Measurements from ENCODE around the gene GAGE10.
A peak's percentile ranks its signal among the peaks of the same experiment; 100 is the strongest.

The GAGE10 gene

GRCh38 chrX:49276207-49276606, 27.2 kb upstream of the GAGE10 start:
- H3K36me3 ChIP-seq (ENCODE audit: control insufficient read depth, insufficient read depth, low read length): no peaks in the 10 kb centered on the region
- H3K4me1 ChIP-seq (ENCODE audit: control insufficient read depth, insufficient read depth, low read length, poor library complexity, severe bottlenecking): peaks cover 40% of the 10 kb centered on the region
- no peak for DNase-seq
- no peak overlapping the region for H3K4me3 ChIP-seq (ENCODE audit: insufficient read depth, low read depth, low read length, poor library complexity, severe bottlenecking)
- H3K9me3 ChIP-seq (ENCODE audit: control insufficient read depth, low read length): no peaks in the 10 kb centered on the region
- no peaks in the 10 kb centered on the region for H3K27me3 ChIP-seq (replicated peaks; ENCODE audit: control insufficient read depth, insufficient read depth, low read length, poor library complexity, severe bottlenecking)
- H3K27ac ChIP-seq (ENCODE audit: insufficient read depth, low read length, poor library complexity, severe bottlenecking): peak overlapping the region; percentile 25

- no peak for DNase-seq
- Histone ChIP-seq H3K4me1 (ENCODE audit: control insufficient read depth, insufficient read depth, low read length, poor library complexity, severe bottlenecking) (peaks cover 38% of the 10 kb centered on the region), H3K27ac (ENCODE audit: insufficient read depth, low read length, poor library complexity, severe bottlenecking) (peak overlapping the region; percentile 37)
Observed at GRCh38 chrX:49276671-49277534, 26.5 kb upstream of the GAGE10 start.

GRCh38 chrX:49277535-49277830, 26.0 kb upstream of the GAGE10 start:
- H3K4me1 ChIP-seq (ENCODE audit: control insufficient read depth, insufficient read depth, low read length, poor library complexity, severe bottlenecking): peaks cover 32% of the 10 kb centered on the region
- H3K9me3 ChIP-seq (ENCODE audit: control insufficient read depth, low read length): no peaks in the 10 kb centered on the region
- H3K27ac ChIP-seq (ENCODE audit: insufficient read depth, low read length, poor library complexity, severe bottlenecking): peak overlapping the region; percentile 37
- no peak for DNase-seq
- H3K4me3 ChIP-seq (ENCODE audit: insufficient read depth, low read depth, low read length, poor library complexity, severe bottlenecking): no peak overlapping the region
- H3K27me3 ChIP-seq (replicated peaks; ENCODE audit: control insufficient read depth, insufficient read depth, low read length, poor library complexity, severe bottlenecking): no peaks in the 10 kb centered on the region
- H3K36me3 ChIP-seq (ENCODE audit: control insufficient read depth, insufficient read depth, low read length): no peaks in the 10 kb centered on the region

More at GRCh38 chrX:49276671-49277534, 26.5 kb upstream of the GAGE10 start:
- no peaks in the 10 kb centered on the region for H3K36me3 ChIP-seq (ENCODE audit: control insufficient read depth, insufficient read depth, low read length)
- no peak overlapping the region for H3K4me3 ChIP-seq (ENCODE audit: insufficient read depth, low read depth, low read length, poor library complexity, severe bottlenecking)
- no peaks in the 10 kb centered on the region for H3K27me3 ChIP-seq (replicated peaks; ENCODE audit: control insufficient read depth, insufficient read depth, low read length, poor library complexity, severe bottlenecking)
- H3K9me3 ChIP-seq (ENCODE audit: control insufficient read depth, low read length): no peaks in the 10 kb centered on the region

DNA sequence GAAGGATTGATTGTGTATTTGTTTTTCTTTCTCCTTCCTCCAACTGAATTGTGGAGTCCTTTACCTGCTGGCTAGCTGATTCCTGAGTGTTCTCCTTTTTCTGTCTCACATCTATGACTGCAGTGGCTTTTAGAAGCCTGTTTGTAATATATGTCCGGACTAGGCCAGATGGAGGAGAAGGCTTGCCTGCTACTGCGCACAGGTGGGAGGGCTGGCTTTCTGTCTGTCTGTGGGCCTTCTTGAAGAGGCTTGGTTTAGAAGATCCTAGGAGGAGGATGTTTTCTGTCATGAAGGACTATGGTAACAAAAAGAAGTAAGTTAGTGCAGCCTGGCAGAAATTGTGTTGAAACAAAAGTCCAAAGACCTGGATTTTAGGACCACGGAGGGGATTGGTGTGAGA, 25.4 kb upstream of the GAGE10 start:
- Histone ChIP-seq H3K4me3 (ENCODE audit: insufficient read depth, low read depth, low read length, poor library complexity, severe bottlenecking) (no peak overlapping the region), H3K27me3 (replicated peaks; ENCODE audit: control insufficient read depth, insufficient read depth, low read length, poor library complexity, severe bottlenecking) (no peaks in the 10 kb centered on the region), H3K9me3 (ENCODE audit: control insufficient read depth, low read length) (no peaks in the 10 kb centered on the region), H3K27ac (ENCODE audit: insufficient read depth, low read length, poor library complexity, severe bottlenecking) (peak overlapping the region; percentile 37), H3K36me3 (ENCODE audit: control insufficient read depth, insufficient read depth, low read length) (no peaks in the 10 kb centered on the region), H3K4me1 (ENCODE audit: control insufficient read depth, insufficient read depth, low read length, poor library complexity, severe bottlenecking) (peaks cover 32% of the 10 kb centered on the region)
- DNase-seq: no peak

GRCh38 chrX:49282647-49283011, 20.8 kb upstream of the GAGE10 start:
- Histone ChIP-seq H3K9me3 (ENCODE audit: control insufficient read depth, low read length) (no peaks in the 10 kb centered on the region), H3K27me3 (replicated peaks; ENCODE audit: control insufficient read depth, insufficient read depth, low read length, poor library complexity, severe bottlenecking) (no peaks in the 10 kb centered on the region)

GRCh38 chrX:49284212-49284611, 19.2 kb upstream of the GAGE10 start:
- Histone ChIP-seq H3K4me1 (ENCODE audit: control insufficient read depth, insufficient read depth, low read length, poor library complexity, severe bottlenecking) (no peaks in the 10 kb centered on the region), H3K9me3 (ENCODE audit: control insufficient read depth, low read length) (no peaks in the 10 kb centered on the region), H3K36me3 (ENCODE audit: control insufficient read depth, insufficient read depth, low read length) (no peaks in the 10 kb centered on the region), H3K4me3 (ENCODE audit: insufficient read depth, low read depth, low read length, poor library complexity, severe bottlenecking) (no peak overlapping the region), H3K27me3 (replicated peaks; ENCODE audit: control insufficient read depth, insufficient read depth, low read length, poor library complexity, severe bottlenecking) (no peaks in the 10 kb centered on the region), H3K27ac (ENCODE audit: insufficient read depth, low read length, poor library complexity, severe bottlenecking) (no peak overlapping the region)
- DNase-seq: no peak

More at GRCh38 chrX:49282647-49283011, 20.8 kb upstream of the GAGE10 start:
- no peak for DNase-seq
- Histone ChIP-seq H3K27ac (ENCODE audit: insufficient read depth, low read length, poor library complexity, severe bottlenecking) (no peak overlapping the region), H3K4me1 (ENCODE audit: control insufficient read depth, insufficient read depth, low read length, poor library complexity, severe bottlenecking) (peaks cover 4% of the 10 kb centered on the region), H3K36me3 (ENCODE audit: control insufficient read depth, insufficient read depth, low read length) (no peaks in the 10 kb centered on the region), H3K4me3 (ENCODE audit: insufficient read depth, low read depth, low read length, poor library complexity, severe bottlenecking) (no peak overlapping the region)

DNA sequence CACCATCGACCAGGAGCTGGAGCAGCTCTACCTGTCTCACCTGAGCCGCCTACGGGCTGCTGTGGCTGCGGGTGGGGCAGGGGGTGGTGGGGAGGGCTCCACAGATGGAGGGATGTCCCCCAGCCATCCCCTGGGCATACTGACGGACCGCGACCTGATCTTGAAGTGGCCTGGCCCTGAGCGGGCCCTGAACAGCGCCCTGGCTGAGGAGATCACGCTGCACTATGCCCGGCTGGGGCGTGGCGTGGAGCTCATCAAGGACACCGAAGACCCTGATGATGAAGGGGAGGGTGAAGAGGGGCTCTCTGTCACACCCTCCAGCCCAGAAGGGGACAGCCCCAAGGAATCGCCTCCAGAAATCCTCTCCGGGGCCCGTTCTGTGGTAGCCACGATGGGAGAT, 17.3 kb upstream of the GAGE10 start:
- Histone ChIP-seq H3K36me3 (ENCODE audit: control insufficient read depth, insufficient read depth, low read length) (no peaks in the 10 kb centered on the region), H3K27me3 (replicated peaks; ENCODE audit: control insufficient read depth, insufficient read depth, low read length, poor library complexity, severe bottlenecking) (no peaks in the 10 kb centered on the region), H3K9me3 (ENCODE audit: control insufficient read depth, low read length) (no peaks in the 10 kb centered on the region), H3K4me3 (ENCODE audit: insufficient read depth, low read depth, low read length, poor library complexity, severe bottlenecking) (no peak overlapping the region), H3K4me1 (ENCODE audit: control insufficient read depth, insufficient read depth, low read length, poor library complexity, severe bottlenecking) (no peaks in the 10 kb centered on the region), H3K27ac (ENCODE audit: insufficient read depth, low read length, poor library complexity, severe bottlenecking) (no peak overlapping the region)
- no peak for DNase-seq

- Histone ChIP-seq H3K27ac (ENCODE audit: insufficient read depth, low read length, poor library complexity, severe bottlenecking) (no peak overlapping the region), H3K4me3 (ENCODE audit: insufficient read depth, low read depth, low read length, poor library complexity, severe bottlenecking) (no peak overlapping the region), H3K36me3 (ENCODE audit: control insufficient read depth, insufficient read depth, low read length) (no peaks in the 10 kb centered on the region), H3K4me1 (ENCODE audit: control insufficient read depth, insufficient read depth, low read length, poor library complexity, severe bottlenecking) (no peaks in the 10 kb centered on the region), H3K9me3 (ENCODE audit: control insufficient read depth, low read length) (no peaks in the 10 kb centered on the region), H3K27me3 (replicated peaks; ENCODE audit: control insufficient read depth, insufficient read depth, low read length, poor library complexity, severe bottlenecking) (no peaks in the 10 kb centered on the region)
- no peak for DNase-seq
Observed at GRCh38 chrX:49286581-49286980, 16.9 kb upstream of the GAGE10 start.

GRCh38 chrX:49287665-49288064, 15.8 kb upstream of the GAGE10 start:
- Histone ChIP-seq H3K9me3 (ENCODE audit: control insufficient read depth, low read length) (no peaks in the 10 kb centered on the region), H3K27me3 (replicated peaks; ENCODE audit: control insufficient read depth, insufficient read depth, low read length, poor library complexity, severe bottlenecking) (no peaks in the 10 kb centered on the region), H3K27ac (ENCODE audit: insufficient read depth, low read length, poor library complexity, severe bottlenecking) (no peak overlapping the region), H3K4me1 (ENCODE audit: control insufficient read depth, insufficient read depth, low read length, poor library complexity, severe bottlenecking) (peaks cover 6% of the 10 kb centered on the region), H3K4me3 (ENCODE audit: insufficient read depth, low read depth, low read length, poor library complexity, severe bottlenecking) (no peak overlapping the region), H3K36me3 (ENCODE audit: control insufficient read depth, insufficient read depth, low read length) (no peaks in the 10 kb centered on the region)
- no peak for DNase-seq

- no peaks in the 10 kb centered on the region for H3K36me3 ChIP-seq (ENCODE audit: control insufficient read depth, insufficient read depth, low read length)
- peaks cover 6% of the 10 kb centered on the region for H3K4me1 ChIP-seq (ENCODE audit: control insufficient read depth, insufficient read depth, low read length, poor library complexity, severe bottlenecking)
- no peak overlapping the region for H3K4me3 ChIP-seq (ENCODE audit: insufficient read depth, low read depth, low read length, poor library complexity, severe bottlenecking)
- DNase-seq: no peak
- no peaks in the 10 kb centered on the region for H3K9me3 ChIP-seq (ENCODE audit: control insufficient read depth, low read length)
- H3K27ac ChIP-seq (ENCODE audit: insufficient read depth, low read length, poor library complexity, severe bottlenecking): no peak overlapping the region
- no peaks in the 10 kb centered on the region for H3K27me3 ChIP-seq (replicated peaks; ENCODE audit: control insufficient read depth, insufficient read depth, low read length, poor library complexity, severe bottlenecking)
Observed at GRCh38 chrX:49290215-49290614, 13.2 kb upstream of the GAGE10 start.
